ENCODE data around the gene OPN1MW2.
"Not testable (repeated sequence)": the region's sequence is repeated elsewhere in the genome, so short reads cannot be mapped to it uniquely, and the experiment has no call there.

Gene OPN1MW2

DNA sequence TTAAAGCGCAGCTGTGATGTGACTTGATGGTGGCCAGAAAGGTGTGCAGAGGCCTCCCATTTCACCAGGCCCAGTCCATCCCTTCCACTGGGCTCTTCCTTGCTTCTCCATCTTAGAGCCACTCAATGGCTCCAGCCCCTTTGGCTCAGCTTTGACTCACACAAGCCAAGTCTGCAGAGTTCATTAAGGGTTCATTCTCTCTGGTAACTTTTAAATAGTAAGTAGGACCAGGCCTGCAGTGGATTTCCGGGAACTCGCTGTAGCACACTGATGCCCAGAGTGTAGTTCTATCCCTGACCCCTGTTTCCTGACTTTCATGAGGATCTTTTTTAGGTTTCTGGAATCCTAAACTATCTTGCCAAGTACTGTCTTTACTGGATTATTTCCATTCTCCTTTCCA lies 49.7 kb downstream of the OPN1MW2 start:
- not testable (repeated sequence) for DNase-seq (ENCODE audit: low spot score)

All from pons (tissue), 1 donor.